A172 (cell line): ENCODE measurements around the gene BTBD19. TPM values are rescaled to one million over a fixed set of nuclear protein-coding genes. Genes with fewer than 3 reads are reported as not detected.
"Not testable (repeated sequence)": the region's sequence is repeated elsewhere in the genome, so short reads cannot be mapped to it uniquely, and the experiment has no call there.

Experiments
- DNase-seq: peaks from one replicate; pipeline ENCODE4 v3.0.0-alpha.2; 2015; ENCODE audit warnings: low spot score
- total RNA-seq: library from RNA; depleted of rRNA; stranded (reverse); fragments of >200 nt; shearing (Covaris generic); gene quantifications from 2 replicates; pipeline ENCODE4 v1.2.3, GENCODE V29; 2014

Gene BTBD19
- total RNA-seq, 1 experiment from 2014 or later: 4.8 TPM

DNA sequence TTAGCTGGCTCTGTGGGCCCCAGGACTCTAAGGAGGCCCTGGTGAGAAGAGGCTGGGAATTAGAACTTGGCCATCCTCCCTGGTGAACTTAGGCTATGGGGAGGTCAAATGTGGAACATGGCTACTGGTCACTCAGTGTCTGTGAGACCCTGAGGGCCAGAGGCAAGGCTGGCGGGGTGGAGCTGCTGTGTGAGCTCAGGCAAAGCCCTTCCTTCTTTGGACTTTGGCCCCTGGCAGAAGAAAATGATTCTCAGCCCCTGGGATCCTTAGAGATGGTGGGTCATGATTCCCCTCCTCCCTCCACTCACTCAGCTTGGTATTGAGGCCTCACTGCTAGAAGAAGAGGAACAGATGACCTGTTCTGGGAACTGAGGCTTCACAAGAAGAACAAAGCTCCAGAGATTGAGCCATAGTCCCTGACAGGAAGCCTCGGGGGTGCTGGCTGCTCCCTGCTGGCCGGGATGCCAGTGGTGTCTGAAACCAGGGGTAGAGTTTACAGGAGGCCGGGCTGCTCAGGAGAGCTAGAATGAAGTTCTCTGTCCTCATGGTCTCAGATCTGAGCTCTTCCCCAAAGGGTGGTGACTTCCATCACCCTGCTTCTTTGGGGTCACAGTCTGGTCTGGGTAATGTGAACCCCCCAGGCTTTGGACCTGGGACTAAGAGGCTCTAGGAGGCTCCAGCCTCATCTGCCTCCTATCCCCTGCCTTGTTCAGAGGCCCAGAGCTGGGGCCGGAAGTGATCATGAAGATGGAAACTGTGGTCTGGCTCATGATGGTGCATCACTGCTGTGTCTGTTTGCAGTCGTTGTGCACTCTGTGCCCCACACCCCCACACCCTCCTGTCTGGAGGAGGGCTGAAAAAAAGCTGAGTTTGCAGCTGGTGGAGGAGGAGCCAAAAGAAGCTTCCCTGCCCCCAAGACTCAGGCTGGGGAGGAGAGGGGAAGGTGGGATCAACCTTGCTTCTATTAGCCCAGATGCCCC is 905 bp downstream of the BTBD19 start:
- DNase-seq: peak; percentile 35

DNA sequence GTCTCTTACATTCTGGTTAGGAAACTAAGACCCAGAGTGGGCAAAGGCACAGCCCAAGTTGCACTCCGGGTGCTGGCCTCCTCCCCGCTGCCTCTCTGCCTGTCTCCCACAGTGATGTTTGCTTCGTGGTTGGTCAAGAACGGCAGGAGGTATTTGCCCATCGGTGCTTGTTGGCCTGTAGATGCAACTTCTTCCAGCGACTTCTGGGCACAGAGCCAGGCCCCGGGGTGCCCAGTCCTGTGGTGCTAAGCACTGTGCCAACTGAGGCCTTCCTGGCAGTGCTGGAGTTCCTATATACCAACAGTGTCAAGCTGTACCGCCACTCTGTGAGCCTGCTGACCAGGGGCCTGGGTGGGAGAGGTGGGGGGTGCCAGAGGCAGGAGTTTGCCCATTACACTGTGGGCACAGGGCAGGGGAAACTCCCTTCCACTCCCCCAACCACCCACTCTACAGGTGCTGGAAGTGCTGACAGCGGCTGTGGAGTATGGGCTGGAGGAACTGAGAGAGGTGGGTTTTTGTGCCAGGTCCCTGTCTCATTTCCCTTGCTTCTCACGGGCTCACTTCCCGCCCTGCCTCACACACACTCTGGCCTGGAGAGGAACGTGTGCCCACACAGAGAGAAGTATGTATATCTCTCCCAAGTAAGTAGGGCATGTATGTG is 1.9 kb downstream of the BTBD19 start:
- peak; percentile 49 for DNase-seq

DNA sequence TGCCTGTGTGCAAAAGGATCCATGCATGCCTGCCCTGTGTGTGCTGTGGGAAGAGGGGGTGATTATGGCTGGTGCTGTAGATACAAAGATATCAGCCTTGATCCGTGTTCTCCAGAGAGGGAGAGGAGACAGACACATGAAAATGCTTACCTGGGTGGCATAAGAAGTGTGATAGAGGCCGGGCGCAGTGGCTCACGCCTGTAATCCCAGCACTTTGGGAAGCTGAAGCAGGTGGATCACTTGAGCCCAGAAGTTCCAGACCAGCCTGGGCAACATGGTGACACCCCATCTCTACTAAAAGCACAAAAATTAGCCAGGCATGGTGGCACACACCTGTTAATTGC is 2.4 kb downstream of the BTBD19 start:
- not testable (repeated sequence) for DNase-seq

DNA sequence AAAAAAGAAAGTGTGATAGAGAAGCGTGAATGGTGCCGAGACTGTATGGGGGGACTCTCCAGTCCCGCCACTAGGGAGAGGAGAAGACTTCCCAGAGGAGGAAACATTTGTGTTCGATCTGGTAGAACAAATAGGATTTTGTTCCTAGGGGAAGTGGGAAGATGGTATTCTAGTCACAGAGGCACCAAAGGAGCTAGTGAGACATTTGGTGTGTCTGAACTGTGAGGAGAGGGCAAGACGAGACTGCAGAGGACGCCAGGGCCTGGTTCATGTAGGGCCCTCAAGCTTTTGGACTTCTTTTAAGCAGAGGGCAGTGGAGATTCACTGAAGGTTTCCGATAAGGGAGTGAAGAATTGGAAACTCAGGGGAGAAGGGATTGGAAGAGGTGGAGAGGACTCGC is 2.9 kb downstream of the BTBD19 start:
- DNase-seq: no peak

- DNase-seq: no peak
These were observed 4.7 kb downstream of the BTBD19 start for GRCh38 chr1:44812822-44813543.

DNA sequence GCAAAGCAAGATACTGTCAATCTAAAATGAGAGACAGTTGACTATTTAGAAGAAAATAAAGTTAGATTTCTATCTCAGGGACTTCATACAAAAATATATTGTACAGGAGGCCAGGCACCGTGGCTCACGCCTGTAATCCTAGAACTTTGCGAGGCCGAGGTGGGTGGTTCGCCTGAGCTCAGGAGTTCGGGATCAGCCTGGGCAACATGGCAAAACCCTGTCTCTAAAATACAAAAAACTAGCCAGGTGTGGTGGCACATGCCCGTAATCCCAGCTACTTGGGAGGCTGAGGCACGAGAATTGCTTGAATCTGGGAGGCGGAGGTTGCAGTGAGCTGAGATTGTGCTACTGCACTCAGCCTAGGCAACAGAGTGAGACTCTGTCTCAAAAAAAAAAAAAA is 7.6 kb downstream of the BTBD19 start:
- not testable (repeated sequence) for DNase-seq

- DNase-seq: no peak
These were observed 9.0 kb downstream of the BTBD19 start for GRCh38 chr1:44817307-44817706.

GRCh38 chr1:44817771-44818495 is 9.6 kb downstream of the BTBD19 start:
- DNase-seq: no peak

GRCh38 chr1:44819196-44819607 is 10.9 kb downstream of the BTBD19 start:
- no peak for DNase-seq

- peak; percentile 77 for DNase-seq
These were observed 11.4 kb downstream of the BTBD19 start for GRCh38 chr1:44819608-44820327.

DNA sequence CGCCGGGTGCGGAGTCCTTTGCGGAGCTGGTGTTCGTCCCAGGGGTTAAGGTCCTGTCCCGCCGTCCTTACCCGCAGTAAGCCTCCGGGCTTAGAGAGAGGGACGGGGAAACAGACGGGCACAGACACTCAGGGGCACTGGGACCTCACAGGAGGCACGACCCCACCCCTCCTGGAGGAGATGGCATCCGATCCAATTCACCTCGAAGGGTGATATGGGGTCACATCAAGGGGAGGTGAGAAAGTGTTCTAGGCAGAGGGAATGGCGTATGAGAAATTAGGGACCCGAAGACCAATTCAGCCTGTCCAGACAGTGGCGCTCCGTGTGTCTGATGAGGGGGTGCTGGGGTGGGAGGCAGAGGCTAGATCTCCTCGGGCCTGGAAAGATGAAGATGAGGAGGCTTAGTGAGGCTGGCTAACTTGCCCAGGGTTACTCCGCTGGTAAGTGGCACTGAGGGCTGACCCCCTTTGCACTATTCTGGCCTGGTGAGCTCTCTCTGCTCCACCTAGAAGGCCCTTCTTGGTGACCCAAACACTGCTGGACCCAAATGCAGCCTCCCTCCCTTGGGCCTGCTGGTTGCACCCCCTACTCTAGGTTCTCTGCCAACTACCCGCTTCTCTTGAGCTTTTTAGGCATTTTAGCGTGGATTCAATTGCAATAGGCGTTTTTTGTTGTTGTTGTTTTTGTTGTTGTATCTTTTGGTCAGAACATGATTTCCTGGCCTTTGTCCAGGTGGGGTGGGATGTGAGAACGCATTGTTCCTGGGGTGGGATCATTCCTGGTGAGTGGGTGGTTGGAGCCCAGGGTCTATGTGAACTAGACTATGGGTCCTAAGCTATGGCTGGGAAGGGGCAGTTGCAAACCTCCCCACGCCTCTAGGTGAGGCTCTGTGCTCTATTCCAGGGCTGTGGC is 12.3 kb downstream of the BTBD19 start:
- no peak for DNase-seq

DNA sequence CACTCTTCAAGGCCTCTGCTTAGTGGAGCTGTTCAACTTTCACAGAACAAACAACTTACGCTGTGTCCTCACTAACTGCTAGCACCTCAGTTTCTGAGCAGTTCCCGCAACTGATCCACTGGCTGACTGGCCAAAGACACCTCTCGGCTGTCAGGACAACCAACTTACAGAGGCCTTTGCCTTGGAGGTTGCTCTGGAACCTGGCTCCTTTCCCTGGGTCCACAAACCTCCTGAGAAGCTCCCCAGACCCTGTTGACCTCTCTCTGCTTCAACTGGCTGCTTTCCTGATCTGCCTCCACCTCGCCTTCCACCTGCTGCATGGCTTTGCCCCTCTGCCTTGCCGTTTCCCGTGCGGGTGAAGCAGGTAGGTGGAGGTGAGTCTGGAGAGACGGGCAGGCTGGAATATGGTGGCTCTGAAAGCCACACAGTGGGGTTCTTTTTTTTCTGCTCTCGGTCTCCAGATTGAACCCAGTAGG is 13.0 kb downstream of the BTBD19 start:
- DNase-seq: no peak

DNA sequence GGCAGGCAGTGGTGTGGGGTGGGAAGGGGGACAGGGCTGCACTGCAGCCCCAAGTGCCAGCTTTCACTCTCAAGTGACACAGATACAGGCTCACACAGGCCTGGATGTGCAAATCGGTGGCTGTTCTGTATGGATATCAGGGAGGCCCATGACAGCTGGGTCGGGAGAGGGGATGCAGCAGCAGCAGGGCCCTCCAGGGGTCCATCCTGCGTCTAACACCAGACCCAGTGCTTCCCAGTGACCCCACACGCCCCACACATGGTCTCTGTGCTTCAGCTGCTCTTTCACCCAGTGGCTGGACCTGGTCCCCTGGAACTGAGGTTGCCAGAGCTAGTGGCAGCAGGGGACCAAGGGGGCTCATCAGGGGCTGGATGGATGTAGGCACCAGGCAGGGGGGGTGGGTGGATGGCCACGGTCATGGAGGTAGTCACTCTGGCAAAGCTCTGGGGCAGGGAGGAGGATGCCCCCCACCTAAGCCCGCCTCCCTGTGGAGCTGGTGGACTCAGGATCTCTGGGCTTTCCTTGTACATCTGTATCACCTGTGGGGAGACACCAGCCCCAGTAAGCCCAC is 13.9 kb downstream of the BTBD19 start:
- DNase-seq: no peak

DNA sequence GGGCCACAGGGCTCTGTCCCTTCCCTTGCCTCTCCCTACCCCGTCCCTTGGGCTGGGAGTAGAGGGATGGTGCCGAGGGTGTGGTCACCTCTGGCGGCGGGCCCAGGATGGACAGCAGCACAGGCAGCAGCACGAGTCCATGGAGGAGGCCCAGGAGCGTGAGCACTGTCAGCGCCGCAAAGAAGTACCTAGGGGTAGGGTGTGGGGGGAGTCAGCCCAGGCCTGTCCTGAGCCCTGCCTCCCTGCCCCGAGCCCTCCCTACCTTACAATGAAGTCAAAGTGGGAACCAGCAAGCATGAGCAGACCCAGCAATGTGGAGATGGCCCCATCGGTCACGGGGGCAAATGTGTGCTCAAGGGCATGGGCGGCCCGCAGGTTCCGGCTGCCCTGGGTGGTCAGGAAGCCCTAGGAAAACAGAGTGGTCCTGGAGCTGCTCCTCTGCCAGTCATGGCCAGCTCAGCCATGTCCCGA is 14.7 kb downstream of the BTBD19 start:
- no peak for DNase-seq

GRCh38 chr1:44824392-44824791 is 16.1 kb downstream of the BTBD19 start:
- DNase-seq: not testable (repeated sequence)

- DNase-seq: no peak
These were observed 18.3 kb downstream of the BTBD19 start for GRCh38 chr1:44826375-44827196.

GRCh38 chr1:44827197-44828002 is 19.1 kb downstream of the BTBD19 start:
- DNase-seq: no peak
